ENCODE measurements around the gene SCML2. TPM values are rescaled to one million over a fixed set of nuclear protein-coding genes. Genes with fewer than 3 reads are reported as not detected.
"Not testable (repeated sequence)": the region's sequence is repeated elsewhere in the genome, so short reads cannot be mapped to it uniquely, and the experiment has no call there.

Gene SCML2
- total and polyA plus RNA-seq, 5 donors, result 1.2 to 1.7 (median 1.2) TPM

- Histone ChIP-seq H3K27me3 (ENCODE audit: control insufficient read depth, insufficient read depth) (no peaks in the 10 kb centered on the region), H3K27ac (ENCODE audit: low read length) (no peak overlapping the region), H3K4me1 (ENCODE audit: control insufficient read depth, insufficient read depth, low read length) (no peaks in the 10 kb centered on the region), H3K9me3 (ENCODE audit: control insufficient read depth, low read length) (no peaks in the 10 kb centered on the region), H3K4me3 (ENCODE audit: low read length) (no peak overlapping the region)
- intact Hi-C loops (cut with DNase I), result no loop called here
- DNase-seq (no peak), ATAC-seq (no peak)
- 96% methylated on average over 1 of the region's 1 CpG for WGBS
These were observed 82.8 kb downstream of the SCML2 start for GRCh38 chrX:18271725-18272124.

GRCh38 chrX:18271309-18271708, 83.2 kb downstream of the SCML2 start:
- Histone ChIP-seq H3K4me3 (ENCODE audit: low read length) (no peak overlapping the region), H3K9me3 (ENCODE audit: control insufficient read depth, low read length) (no peaks in the 10 kb centered on the region), H3K4me1 (ENCODE audit: control insufficient read depth, insufficient read depth, low read length) (no peaks in the 10 kb centered on the region), H3K27ac (ENCODE audit: low read length) (no peak overlapping the region), H3K27me3 (ENCODE audit: control insufficient read depth, insufficient read depth) (no peaks in the 10 kb centered on the region)
- ATAC-seq, result no peak
- 94% methylated on average over 2 of the region's 2 CpGs for WGBS
- DNase-seq, result no peak
- intact Hi-C loops (cut with DNase I), result no loop called here

- 100% methylated on average over 1 of the region's 1 CpG for WGBS
These were observed 99.4 kb downstream of the SCML2 start for GRCh38 chrX:18255059-18255458.

GRCh38 chrX:18252644-18253359, 101.7 kb downstream of the SCML2 start:
- ATAC-seq, result no peak
- WGBS, result 40% methylated on average over 3 of the region's 3 CpGs
- H3K27me3 ChIP-seq (ENCODE audit: control insufficient read depth, insufficient read depth), result no peaks in the 10 kb centered on the region
- H3K4me3 ChIP-seq (ENCODE audit: low read length), result no peak overlapping the region
- H3K4me1 ChIP-seq (ENCODE audit: control insufficient read depth, insufficient read depth, low read length), result no peaks in the 10 kb centered on the region
- DNase-seq, result no peak
- H3K9me3 ChIP-seq (ENCODE audit: control insufficient read depth, low read length), result no peaks in the 10 kb centered on the region
- intact Hi-C loops (cut with DNase I), result no loop called here
- no peak overlapping the region for H3K27ac ChIP-seq (ENCODE audit: low read length)

More at GRCh38 chrX:18255059-18255458, 99.4 kb downstream of the SCML2 start:
- no peak overlapping the region for H3K27ac ChIP-seq (ENCODE audit: low read length)
- H3K4me3 ChIP-seq (ENCODE audit: low read length), result no peak overlapping the region
- no peaks in the 10 kb centered on the region for H3K27me3 ChIP-seq (ENCODE audit: control insufficient read depth, insufficient read depth)
- no peaks in the 10 kb centered on the region for H3K9me3 ChIP-seq (ENCODE audit: control insufficient read depth, low read length)
- H3K4me1 ChIP-seq (ENCODE audit: control insufficient read depth, insufficient read depth, low read length), result no peaks in the 10 kb centered on the region
- ATAC-seq (no peak), DNase-seq (no peak)
- intact Hi-C loops (cut with DNase I), result no loop called here

GRCh38 chrX:18229646-18230045, 124.8 kb downstream of the SCML2 start:
- H3K9me3 ChIP-seq (ENCODE audit: control insufficient read depth, low read length); intact Hi-C loops (cut with DNase I); H3K27ac ChIP-seq (ENCODE audit: low read length); H3K27me3 ChIP-seq (ENCODE audit: control insufficient read depth, insufficient read depth); DNase-seq; H3K4me3 ChIP-seq (ENCODE audit: low read length); H3K4me1 ChIP-seq (ENCODE audit: control insufficient read depth, insufficient read depth, low read length); ATAC-seq: not testable (repeated sequence)
- 67% methylated on average over 16 of the region's 21 CpGs for WGBS

- Histone ChIP-seq H3K27ac (ENCODE audit: low read length) (no peak overlapping the region), H3K4me1 (ENCODE audit: control insufficient read depth, insufficient read depth, low read length) (no peaks in the 10 kb centered on the region), H3K4me3 (ENCODE audit: low read length) (no peak overlapping the region), H3K9me3 (ENCODE audit: control insufficient read depth, low read length) (no peaks in the 10 kb centered on the region), H3K27me3 (ENCODE audit: control insufficient read depth, insufficient read depth) (no peaks in the 10 kb centered on the region)
- WGBS, result 80% methylated on average over 14 of the region's 14 CpGs
- intact Hi-C loops (cut with DNase I), result no loop called here
- ATAC-seq (no peak), DNase-seq (no peak)
These were observed 126.4 kb downstream of the SCML2 start for GRCh38 chrX:18228069-18228468.

GRCh38 chrX:18227458-18227857, 127.0 kb downstream of the SCML2 start:
- DNase-seq (no peak), ATAC-seq (no peak)
- Histone ChIP-seq H3K4me3 (ENCODE audit: low read length) (no peak overlapping the region), H3K9me3 (ENCODE audit: control insufficient read depth, low read length) (no peaks in the 10 kb centered on the region), H3K27ac (ENCODE audit: low read length) (no peak overlapping the region), H3K27me3 (ENCODE audit: control insufficient read depth, insufficient read depth) (no peaks in the 10 kb centered on the region), H3K4me1 (ENCODE audit: control insufficient read depth, insufficient read depth, low read length) (no peaks in the 10 kb centered on the region)
- intact Hi-C loops (cut with DNase I), result no loop called here
- 74% methylated on average over 7 of the region's 7 CpGs for WGBS

GRCh38 chrX:18220786-18221185, 133.7 kb downstream of the SCML2 start, which contains the start of gene BEND2:
Gene BEND2, minus strand, starts transcription at chrX:18220886. Its CDS starts 136 bp downstream, at chrX:18220750.
- WGBS, result 93% methylated on average over 19 of the region's 19 CpGs
- no peak within 1 kb of the TSS for H3K27ac ChIP-seq (ENCODE audit: low read length)
- intact Hi-C loops (cut with DNase I), result no loop called here

GRCh38 chrX:18210470-18210869, 144.0 kb downstream of the SCML2 start:
- Histone ChIP-seq H3K27ac (ENCODE audit: low read length) (no peak overlapping the region), H3K4me3 (ENCODE audit: low read length) (no peak overlapping the region), H3K9me3 (ENCODE audit: control insufficient read depth, low read length) (no peaks in the 10 kb centered on the region), H3K4me1 (ENCODE audit: control insufficient read depth, insufficient read depth, low read length) (no peaks in the 10 kb centered on the region), H3K27me3 (ENCODE audit: control insufficient read depth, insufficient read depth) (no peaks in the 10 kb centered on the region)
- intact Hi-C loops (cut with DNase I), result loop anchor here in 1 of 4 donors (5.0 kb wide), 1 partner anchor 423 kb away; no protein-coding TSS in a partner anchor
- WGBS, result 20% methylated on average over 2 of the region's 2 CpGs
- no peak for DNase-seq
- no peak for ATAC-seq

More at GRCh38 chrX:18220786-18221185, 133.7 kb downstream of the SCML2 start, which contains the start of gene BEND2:
- Histone ChIP-seq H3K27me3 (ENCODE audit: control insufficient read depth, insufficient read depth) (no peaks in the 10 kb centered on the region), H3K9me3 (ENCODE audit: control insufficient read depth, low read length) (no peaks in the 10 kb centered on the region), H3K4me3 (ENCODE audit: low read length) (no peak within 1 kb of the TSS), H3K4me1 (ENCODE audit: control insufficient read depth, insufficient read depth, low read length) (no peaks in the 10 kb centered on the region)
- DNase-seq, result no peak
- ATAC-seq, result no peak

GRCh38 chrX:18206657-18207056, 147.8 kb downstream of the SCML2 start:
- no peaks in the 10 kb centered on the region for H3K9me3 ChIP-seq (ENCODE audit: control insufficient read depth, low read length)
- no peaks in the 10 kb centered on the region for H3K27me3 ChIP-seq (ENCODE audit: control insufficient read depth, insufficient read depth)
- DNase-seq (no peak), ATAC-seq (no peak)
- WGBS, result 85% methylated on average over 8 of the region's 8 CpGs
- no peak overlapping the region for H3K4me3 ChIP-seq (ENCODE audit: low read length)
- intact Hi-C loops (cut with DNase I), result loop anchor here in 1 of 4 donors (10.0 kb wide), 1 partner anchor 262 kb away; no protein-coding TSS in a partner anchor
- H3K27ac ChIP-seq (ENCODE audit: low read length), result no peak overlapping the region
- no peaks in the 10 kb centered on the region for H3K4me1 ChIP-seq (ENCODE audit: control insufficient read depth, insufficient read depth, low read length)

- Histone ChIP-seq H3K27me3 (ENCODE audit: control insufficient read depth, insufficient read depth) (no peaks in the 10 kb centered on the region), H3K4me3 (ENCODE audit: low read length) (no peak overlapping the region), H3K27ac (ENCODE audit: low read length) (no peak overlapping the region), H3K4me1 (ENCODE audit: control insufficient read depth, insufficient read depth, low read length) (no peaks in the 10 kb centered on the region), H3K9me3 (ENCODE audit: control insufficient read depth, low read length) (no peaks in the 10 kb centered on the region)
- DNase-seq (no peak), ATAC-seq (no peak)
- WGBS, result 48% methylated on average over 5 of the region's 5 CpGs
- intact Hi-C loops (cut with DNase I), result loop anchor here in 1 of 4 donors (10.0 kb wide), 1 partner anchor 259 kb away; no protein-coding TSS in a partner anchor
These were observed 150.9 kb downstream of the SCML2 start for GRCh38 chrX:18203631-18204030.
